HepG2 (cell line): ENCODE results near the gene EPHA6. TPM values are rescaled to one million over a fixed set of nuclear protein-coding genes. Genes with fewer than 3 reads are reported as not detected.

Experiments
- MLXIP ChIP-seq: sonication (generic); formaldehyde crosslinking; IDR thresholded peaks from 2 replicates; pipeline ENCODE4 v1.9.0; 2021; ENCODE audit warnings: missing genetic modification reagents, borderline replicate concordance
- ONECUT2 ChIP-seq: sonication (generic); formaldehyde crosslinking; IDR thresholded peaks from 2 replicates; pipeline ENCODE4 v1.4.0; 2020; ENCODE audit warnings: missing genetic modification reagents
- PRDM4 ChIP-seq: sonication (generic); formaldehyde crosslinking; IDR thresholded peaks from 2 replicates; pipeline ENCODE4 v1.9.0; 2021; ENCODE audit warnings: missing genetic modification reagents, borderline replicate concordance
- ZFP91 ChIP-seq: sonication (generic); formaldehyde crosslinking; IDR thresholded peaks from 2 replicates; pipeline ENCODE4 v1.9.0; 2022; ENCODE audit warnings: missing genetic modification reagents, mild to moderate bottlenecking, borderline replicate concordance
- ZIK1 ChIP-seq: sonication (generic); formaldehyde crosslinking; IDR thresholded peaks from 2 replicates; pipeline ENCODE4 v1.5.0; 2020; ENCODE audit warnings: mild to moderate bottlenecking, low read depth, missing genetic modification reagents, borderline replicate concordance
- ZKSCAN1 ChIP-seq: fragments of 150-350 bp; IDR thresholded peaks from 2 replicates; pipeline ENCODE4 v1.6.1; 2014; ENCODE audit warnings: low read length
- ZNF678 ChIP-seq: sonication (generic); formaldehyde crosslinking; IDR thresholded peaks from 2 replicates; pipeline ENCODE4 v1.4.0; 2020; ENCODE audit warnings: mild to moderate bottlenecking, missing genetic modification reagents
- polyA plus RNA-seq, 8 experiments: library from polyadenylated mRNA; depleted of rRNA in 3 of 8; stranded (reverse) in 7 of 8; unstranded in 1 of 8; fragments of >200 nt; fragmentation: Illumina TruSeq in 4 of 8; extraction: Trizol in 4 of 8; gene quantifications; 2 replicates each; pipeline versions ENCODE4 v1.2.1 to v1.2.3, GENCODE V29; 2011 to 2016; ENCODE audit warnings: low read depth in 4 of 8, missing spikeins in 1 of 8, mixed read lengths in 1 of 8; ENCODE audit not compliant: insufficient read depth in 1 of 8
- total RNA-seq, 5 experiments: library from RNA; depleted of rRNA; stranded (reverse); fragments of >200 nt; fragmentation: Illumina TruSeq; extraction: Trizol; gene quantifications; 2 replicates each; pipeline ENCODE4 v1.2.3, GENCODE V29; 2016; ENCODE audit warnings: low read depth in 1 of 5

The EPHA6 gene
- total and polyA plus RNA-seq, 2 of the 13 experiments (the other 11 are each of a cell fraction or from before 2014, with no cell fraction given), result not detected

GRCh38 chr3:97692389-97692788, 878.0 kb downstream of the EPHA6 start (continued):
- TF ChIP-seq MLXIP (CRISPR knock-in tag) (no peak), PRDM4 (CRISPR knock-in tag) (no peak), ZFP91 (CRISPR knock-in tag) (no peak), ZNF678 (CRISPR knock-in tag) (no peak), ZKSCAN1 (no peak), ZIK1 (no peak), ONECUT2 (no peak)
